T-helper 2 cell (primary cell): ENCODE measurements around the gene TTC16.

Experiments
- DNase-seq, 5 experiments: peaks; one replicate each; pipeline versions ENCODE4 v3.0.0 to v3.0.0-alpha.2; 2012 to 2022

The TTC16 gene

DNA sequence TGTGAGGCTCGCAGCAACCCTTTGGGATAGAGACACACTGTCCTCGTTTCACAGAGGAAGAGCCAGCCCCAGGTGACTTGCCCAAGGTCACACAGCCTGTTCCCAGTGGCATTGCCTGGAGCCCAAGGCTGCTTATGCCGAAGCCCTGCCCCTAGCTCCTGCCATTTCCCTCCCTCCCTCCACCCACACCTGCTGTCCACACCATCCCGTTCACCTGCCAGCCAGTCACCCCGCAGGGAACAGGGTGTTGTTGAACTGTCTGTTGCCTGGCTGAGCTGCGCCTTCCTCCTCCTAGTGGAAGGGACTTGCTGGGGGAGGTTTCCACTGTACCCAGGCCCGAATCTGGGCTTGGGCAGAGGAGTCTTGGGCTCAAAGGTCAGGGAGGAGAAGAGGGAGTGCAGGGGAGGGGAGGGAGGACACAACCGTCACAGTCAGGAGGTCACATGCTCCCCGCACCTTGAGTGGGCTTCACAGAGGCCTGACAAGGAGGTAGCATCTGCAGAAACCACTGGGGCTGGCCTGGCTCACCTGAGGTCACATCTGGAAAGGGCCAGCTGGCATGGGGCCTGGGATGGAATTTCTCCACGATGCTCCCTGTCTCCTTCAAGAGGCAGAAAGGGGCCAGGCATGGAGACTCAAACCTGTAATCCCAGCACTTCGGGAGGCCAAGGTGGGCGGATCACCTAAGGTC lies 6.3 kb downstream of the TTC16 start:
- no peak for DNase-seq

DNA sequence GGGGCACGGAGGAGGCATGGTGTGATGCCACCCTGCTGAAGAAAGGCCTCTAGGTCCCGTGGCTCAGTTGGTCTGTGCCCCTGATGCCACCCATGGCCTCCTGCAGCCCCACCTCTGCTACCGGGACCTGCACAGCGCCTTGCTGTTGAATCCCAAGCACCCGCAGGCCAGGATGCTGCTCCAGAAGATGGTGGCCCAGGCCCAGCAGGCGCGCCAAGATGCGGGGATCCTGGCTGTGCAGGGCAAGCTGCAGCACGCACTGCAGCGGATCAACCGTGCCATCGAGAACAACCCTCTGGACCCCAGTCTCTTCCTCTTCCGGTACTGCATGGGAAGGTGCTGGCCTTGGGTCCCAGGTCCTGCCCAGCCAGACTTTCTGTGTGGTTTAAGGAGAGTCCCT lies 7.1 kb downstream of the TTC16 start:
- DNase-seq = no peak

- no peak for DNase-seq
These were observed 7.6 kb downstream of the TTC16 start for GRCh38 chr9:127723444-127723843.

DNA sequence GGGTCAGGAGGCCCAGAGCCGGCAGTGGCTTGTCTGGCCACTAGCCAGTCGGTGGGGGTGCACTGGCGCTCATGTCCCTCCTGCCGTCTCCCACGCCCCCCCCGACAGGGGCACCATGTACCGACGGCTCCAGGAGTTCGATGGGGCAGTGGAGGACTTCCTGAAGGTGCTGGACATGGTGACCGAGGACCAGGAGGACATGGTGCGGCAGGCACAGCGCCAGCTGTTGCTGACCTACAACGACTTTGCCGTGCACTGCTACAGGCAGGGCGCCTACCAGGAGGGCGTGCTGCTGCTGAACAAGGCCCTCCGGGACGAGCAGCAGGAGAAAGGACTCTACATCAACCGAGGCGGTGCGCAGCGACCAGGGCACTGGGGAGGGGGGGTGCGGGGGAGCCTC lies 8.1 kb downstream of the TTC16 start:
- no peak for DNase-seq

GRCh38 chr9:127726871-127727270 lies 11.0 kb downstream of the TTC16 start:
- no peak for DNase-seq

DNA sequence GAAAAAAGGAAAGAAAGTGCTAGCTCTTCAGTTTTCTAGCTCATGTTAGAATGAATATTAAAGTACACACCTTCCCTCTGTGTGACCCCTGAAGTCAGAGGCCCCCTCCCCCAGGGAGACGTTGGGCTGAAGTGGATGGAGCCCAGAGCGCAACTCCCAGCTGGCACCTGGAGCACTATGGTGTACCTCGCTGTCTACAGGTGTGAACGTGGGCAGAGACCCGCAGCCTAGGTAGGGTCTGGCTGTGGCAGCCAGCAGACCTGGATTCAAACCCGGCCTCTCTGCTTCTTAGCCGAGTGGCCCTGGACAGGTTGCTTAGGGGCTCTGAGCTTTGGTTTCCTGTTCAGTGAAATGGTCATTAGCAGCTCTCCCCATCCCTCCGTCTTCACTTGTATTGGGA lies 12.9 kb downstream of the TTC16 start:
- DNase-seq = no peak

GRCh38 chr9:127729522-127730256 lies 13.8 kb downstream of the TTC16 start:
- DNase-seq = no peak

DNA sequence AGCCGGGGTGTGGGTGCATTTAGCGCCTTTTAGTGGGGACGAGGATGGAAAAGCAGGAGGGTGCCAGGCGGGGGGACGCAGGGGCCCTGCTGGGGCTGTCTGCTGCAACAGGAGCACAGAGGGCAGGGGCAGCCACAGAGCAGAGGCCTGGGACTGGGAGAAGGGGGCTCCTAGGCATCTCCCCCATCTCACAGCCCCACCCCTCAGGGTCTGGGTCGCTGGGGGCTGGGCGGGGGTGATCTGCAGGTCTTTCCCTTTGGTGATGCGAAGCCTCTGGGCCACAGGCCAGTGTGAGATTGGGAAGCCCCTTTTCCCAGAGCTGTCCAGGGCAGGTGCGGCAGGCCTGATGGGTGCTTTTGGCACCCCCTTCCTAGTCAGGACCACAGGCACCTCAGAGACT lies 14.4 kb downstream of the TTC16 start:
- DNase-seq = no peak

- DNase-seq = no peak
These were observed 15.0 kb downstream of the TTC16 start for GRCh38 chr9:127730799-127731410.

DNA sequence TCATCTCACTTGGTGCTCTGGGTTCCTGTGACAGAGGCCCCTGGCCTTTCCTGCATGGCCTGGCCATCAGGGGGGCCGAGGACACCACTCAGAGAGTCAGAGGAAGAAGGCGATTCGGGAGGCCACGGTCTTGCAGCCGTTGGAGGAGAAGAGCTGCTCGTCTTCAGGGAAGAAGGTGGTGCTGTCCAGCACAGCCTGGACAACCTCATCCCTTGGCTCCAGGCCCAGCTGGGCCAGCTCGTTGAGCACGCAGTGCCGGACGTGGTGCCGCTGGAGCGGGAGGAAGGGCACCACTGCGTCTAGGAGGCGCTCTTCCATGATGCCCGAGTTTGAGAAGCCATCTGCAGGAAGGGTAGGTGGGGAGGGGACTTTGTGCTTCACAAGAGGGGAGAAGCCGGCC lies 16.1 kb downstream of the TTC16 start:
- DNase-seq = no peak

GRCh38 chr9:127732444-127732843 lies 16.6 kb downstream of the TTC16 start:
- no peak for DNase-seq

- no peak for DNase-seq
These were observed 17.7 kb downstream of the TTC16 start for GRCh38 chr9:127733614-127734013.

DNA sequence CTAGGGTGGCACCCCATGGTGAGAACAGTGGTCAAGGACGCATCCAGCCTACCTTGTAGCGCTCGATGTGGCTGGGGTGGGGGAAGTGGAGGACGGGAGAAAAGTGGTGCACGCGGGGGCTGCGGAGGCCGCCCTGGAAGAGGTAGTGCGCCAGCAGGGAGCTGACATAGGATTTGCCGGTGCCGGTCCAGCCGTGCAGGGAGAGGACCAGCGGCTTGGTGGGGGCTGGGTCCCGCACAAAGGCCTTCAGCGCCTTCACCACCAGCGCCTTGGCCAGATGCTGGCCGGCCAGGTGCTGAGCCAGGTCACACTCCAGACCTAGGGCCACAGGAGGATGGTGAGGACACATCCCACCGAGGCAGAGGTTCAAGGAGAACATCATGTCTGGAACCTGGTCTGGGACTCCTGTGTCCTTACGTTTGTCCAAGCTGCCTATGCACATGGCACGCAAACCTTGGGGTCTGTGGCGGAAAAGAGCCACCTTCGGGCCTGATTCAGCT lies 18.4 kb downstream of the TTC16 start:
- DNase-seq = no peak

- peak; percentile 97 to 99 (median 98) for DNase-seq
These were observed 19.1 kb downstream of the TTC16 start, which contains the start of gene TOR2A for GRCh38 chr9:127734747-127735529. TSS of gene TOR2A (minus strand) at chr9:127735294. CDS start at chr9:127735270, 24 bp downstream.

- DNase-seq = no peak
These were observed 19.8 kb downstream of the TTC16 start for GRCh38 chr9:127735530-127736185.

DNA sequence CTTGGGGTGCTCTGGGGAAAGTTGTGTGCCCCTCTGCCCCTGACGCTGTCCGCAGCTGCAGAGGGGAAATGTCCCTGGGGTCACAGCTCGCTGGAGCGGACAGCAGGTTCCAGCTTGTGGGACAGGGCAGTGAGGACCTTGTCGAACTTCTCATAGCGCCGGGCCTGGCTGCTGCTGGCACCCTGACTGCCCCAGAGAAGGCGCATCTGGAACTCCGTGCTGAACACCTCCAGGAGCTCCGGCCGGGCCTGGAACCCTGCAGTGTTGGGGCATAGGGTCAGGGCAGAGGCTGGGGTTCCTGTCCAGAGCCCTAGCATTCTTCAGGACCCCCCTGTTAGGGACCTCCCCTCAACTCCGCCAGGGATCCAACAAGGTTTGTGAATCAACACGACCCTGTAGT lies 22.8 kb downstream of the TTC16 start:
- no peak for DNase-seq

GRCh38 chr9:127739614-127740330 lies 23.9 kb downstream of the TTC16 start:
- no peak for DNase-seq

GRCh38 chr9:127741831-127742434 lies 26.1 kb downstream of the TTC16 start:
- DNase-seq = no peak

GRCh38 chr9:127742435-127743088 lies 26.7 kb downstream of the TTC16 start:
- no peak for DNase-seq

- DNase-seq = no peak
These were observed 28.7 kb downstream of the TTC16 start for GRCh38 chr9:127744398-127745110.
